Activated B cell treated with CpG ODN at 0.5 μM for 24 hours (primary cell): ENCODE results near the gene TBX3. TPM values are rescaled to one million over a fixed set of nuclear protein-coding genes. Genes with fewer than 3 reads are reported as not detected.

Experiments used
- ATAC-seq: fragments of 200-7000 bp; cut with Tn5 transposase; one replicate; pipeline ENCODE4 v1.10.0; 2021; ENCODE audit warnings: low read depth, mild to moderate bottlenecking, moderate library complexity
- CTCF ChIA-PET: fragments of 350-600 bp; sonication (Branson Sonifier 250); formaldehyde crosslinking; loops from one replicate; lab custom pipeline; 2021; ENCODE audit warnings: antibody characterized with exemption; lab: Charles Lee
- POLR2A ChIA-PET: fragments of 350-600 bp; sonication (Branson Sonifier 250); formaldehyde crosslinking; loops from one replicate; lab custom pipeline; 2021; ENCODE audit warnings: antibody characterized with exemption; lab: Charles Lee
- DNase-seq: peaks from one replicate; pipeline ENCODE4 v3.0.0; 2022
- H3K27ac Mint-ChIP-seq: one replicate; pipeline ENCODE4 v1.8.0; 2020; ENCODE audit warnings: mixed read lengths
- H3K27me3 Mint-ChIP-seq: one replicate; pipeline ENCODE4 v1.8.0; 2021; ENCODE audit warnings: mixed read lengths
- H3K36me3 Mint-ChIP-seq: one replicate; pipeline ENCODE4 v1.8.0; 2021; ENCODE audit warnings: low read depth, mixed read lengths
- H3K4me1 Mint-ChIP-seq: one replicate; pipeline ENCODE4 v1.8.0; 2021; ENCODE audit warnings: mixed read lengths
- H3K4me3 Mint-ChIP-seq: one replicate; pipeline ENCODE4 v1.8.0; 2020; ENCODE audit warnings: mild to moderate bottlenecking, mixed read lengths
- H3K9me3 Mint-ChIP-seq: one replicate; pipeline ENCODE4 v1.8.0; 2020; ENCODE audit warnings: mixed read lengths
- CTCF ChIP-seq: fragments of 200-600 bp; IDR thresholded peaks from one replicate; pipeline ENCODE4 v1.8.0; 2022; ENCODE audit warnings: antibody characterized with exemption, mild to moderate bottlenecking
- intact Hi-C: fragments of 100-400 bp; cut with micrococcal nuclease; formaldehyde crosslinking; loops from one replicate; pipeline ENCODE4 v1.15.1; 2024
- total RNA-seq: library from RNA; stranded (reverse); gene quantifications from 2 replicates; pipeline ENCODE4 v1.2.3, GENCODE V29; 2022

Gene TBX3
- total RNA-seq, 1 donor from 2014 or later, result not detected

GRCh38 chr12:114656906-114657596 is 26.9 kb downstream of the TBX3 start:
- Mint-ChIP-seq H3K36me3 (no peaks in the 10 kb centered on the region), H3K27ac (no peak overlapping the region), H3K9me3 (no peaks in the 10 kb centered on the region), H3K4me3 (no peak overlapping the region), H3K4me1 (no peaks in the 10 kb centered on the region), H3K27me3 (peaks cover 14% of the 10 kb centered on the region)
- intact Hi-C loops, result no loop called here
- no peak for DNase-seq
- no peak for TF ChIP-seq CTCF
- no peak for ATAC-seq
- CTCF ChIA-PET, result no interaction called here
- POLR2A ChIA-PET, result no interaction called here

GRCh38 chr12:114655934-114656749 is 27.8 kb downstream of the TBX3 start:
- ChIA-PET CTCF (no interaction called here), POLR2A (no interaction called here)
- intact Hi-C loops, result no loop called here
- TF ChIP-seq CTCF, result no peak
- H3K27me3 Mint-ChIP-seq, result peaks cover 14% of the 10 kb centered on the region
- no peaks in the 10 kb centered on the region for H3K9me3 Mint-ChIP-seq
- no peak overlapping the region for H3K27ac Mint-ChIP-seq
- DNase-seq, result no peak
- no peaks in the 10 kb centered on the region for H3K4me1 Mint-ChIP-seq
- no peaks in the 10 kb centered on the region for H3K36me3 Mint-ChIP-seq
- no peak for ATAC-seq
- H3K4me3 Mint-ChIP-seq, result no peak overlapping the region

GRCh38 chr12:114649585-114649984 is 34.4 kb downstream of the TBX3 start:
- no peak for ATAC-seq
- no peak for DNase-seq
- Mint-ChIP-seq H3K9me3 (no peaks in the 10 kb centered on the region), H3K36me3 (no peaks in the 10 kb centered on the region), H3K4me3 (no peak overlapping the region), H3K27ac (no peak overlapping the region), H3K4me1 (no peaks in the 10 kb centered on the region), H3K27me3 (no peaks in the 10 kb centered on the region)
- TF ChIP-seq CTCF, result no peak
- ChIA-PET CTCF (interaction anchor here (0.5 kb wide), 1 partner anchor 8 kb away, joined by 6 read pairs; no protein-coding TSS in a partner anchor), POLR2A (no interaction called here)
- intact Hi-C loops, result no loop called here

GRCh38 chr12:114648711-114649110 is 35.3 kb downstream of the TBX3 start:
- POLR2A ChIA-PET, result no interaction called here
- CTCF ChIA-PET, result no interaction called here

More at GRCh38 chr12:114648711-114649110, 35.3 kb downstream of the TBX3 start:
- no peak for TF ChIP-seq CTCF
- ATAC-seq, result no peak
- intact Hi-C loops, result no loop called here
- H3K9me3 Mint-ChIP-seq, result no peaks in the 10 kb centered on the region
- no peak overlapping the region for H3K27ac Mint-ChIP-seq
- no peaks in the 10 kb centered on the region for H3K4me1 Mint-ChIP-seq
- no peak for DNase-seq
- no peaks in the 10 kb centered on the region for H3K27me3 Mint-ChIP-seq
- no peaks in the 10 kb centered on the region for H3K36me3 Mint-ChIP-seq
- no peak overlapping the region for H3K4me3 Mint-ChIP-seq
